ENCODE results near the gene MYBPC2.

Gene MYBPC2

DNA sequence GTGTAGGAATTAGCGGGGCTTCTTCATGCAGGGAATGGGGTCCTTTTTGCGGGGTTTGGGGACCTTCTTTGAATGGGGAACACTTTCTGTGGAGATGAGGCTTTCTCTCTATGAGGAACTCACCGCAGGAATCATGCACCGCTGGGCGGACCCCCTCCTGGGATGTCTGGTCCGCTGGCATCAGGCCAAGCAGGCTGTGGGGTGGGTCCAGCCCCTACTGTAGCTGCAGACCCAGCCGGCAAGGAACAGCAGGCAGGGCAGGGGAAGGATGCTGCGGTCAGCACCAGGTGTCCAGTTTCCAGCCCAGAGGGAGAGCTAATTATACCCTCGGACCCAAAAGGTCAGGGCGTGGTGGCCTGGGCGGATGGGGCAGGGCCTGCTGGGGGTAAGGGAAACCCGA, 1.8 kb downstream of the MYBPC2 start:
- Histone ChIP-seq H3K4me3 (ENCODE audit: low read depth, low read length) (no peak overlapping the region), H3K36me3 (ENCODE audit: control insufficient read depth in 2 of 2, insufficient read depth in 1 of 2, low read length in 2 of 2) (no peaks in the 10 kb centered on the region), H3K9me3 (ENCODE audit: control insufficient read depth, insufficient read depth, low read depth, low read length) (no peaks in the 10 kb centered on the region), H3K4me1 (ENCODE audit: control insufficient read depth, insufficient read depth, low read length) (peaks cover 11% of the 10 kb centered on the region), H3K27ac (ENCODE audit: extremely low read depth, low read depth, low read length) (no peak overlapping the region)
- ChIA-PET CTCF (interaction anchor here (0.5 to 0.6 kb wide), 2 partner anchors 11 to 82 kb away, joined by 3 to 5 read pairs; no protein-coding TSS in a partner anchor), POLR2A (no interaction called here)
- TF ChIP-seq, protein P1, sequence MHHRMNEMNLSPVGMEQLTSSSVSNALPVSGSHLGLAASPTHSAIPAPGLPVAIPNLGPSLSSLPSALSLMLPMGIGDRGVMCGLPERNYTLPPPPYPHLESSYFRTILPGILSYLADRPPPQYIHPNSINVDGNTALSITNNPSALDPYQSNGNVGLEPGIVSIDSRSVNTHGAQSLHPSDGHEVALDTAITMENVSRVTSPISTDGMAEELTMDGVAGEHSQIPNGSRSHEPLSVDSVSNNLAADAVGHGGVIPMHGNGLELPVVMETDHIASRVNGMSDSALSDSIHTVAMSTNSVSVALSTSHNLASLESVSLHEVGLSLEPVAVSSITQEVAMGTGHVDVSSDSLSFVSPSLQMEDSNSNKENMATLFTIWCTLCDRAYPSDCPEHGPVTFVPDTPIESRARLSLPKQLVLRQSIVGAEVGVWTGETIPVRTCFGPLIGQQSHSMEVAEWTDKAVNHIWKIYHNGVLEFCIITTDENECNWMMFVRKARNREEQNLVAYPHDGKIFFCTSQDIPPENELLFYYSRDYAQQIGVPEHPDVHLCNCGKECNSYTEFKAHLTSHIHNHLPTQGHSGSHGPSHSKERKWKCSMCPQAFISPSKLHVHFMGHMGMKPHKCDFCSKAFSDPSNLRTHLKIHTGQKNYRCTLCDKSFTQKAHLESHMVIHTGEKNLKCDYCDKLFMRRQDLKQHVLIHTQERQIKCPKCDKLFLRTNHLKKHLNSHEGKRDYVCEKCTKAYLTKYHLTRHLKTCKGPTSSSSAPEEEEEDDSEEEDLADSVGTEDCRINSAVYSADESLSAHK (tag by site-specific recombination; IDR thresholded peaks at IDR 0.05), result no peak
- TF ChIP-seq KLF1 (tag by site-specific recombination; IDR thresholded peaks at IDR 0.05) (peak; percentile 93), ZIC2 (tag by site-specific recombination; IDR thresholded peaks at IDR 0.05) (peak; percentile 92), ZNF335 (tag by site-specific recombination; conservative IDR thresholded peaks at IDR 0.05) (peak; percentile 78), GLIS1 (tag by site-specific recombination; IDR thresholded peaks at IDR 0.05) (peak; percentile 90), ZNF23 (tag by site-specific recombination; IDR thresholded peaks at IDR 0.05; ENCODE audit: borderline replicate concordance) (no peak), ZNF654 (tag by site-specific recombination; IDR thresholded peaks at IDR 0.05; ENCODE audit: low read depth) (no peak), SP7 (tag by site-specific recombination; IDR thresholded peaks at IDR 0.05) (peak; percentile 84), RBAK (tag by site-specific recombination; IDR thresholded peaks at IDR 0.05) (no peak), MYNN (tag by site-specific recombination; IDR thresholded peaks at IDR 0.05; ENCODE audit: borderline replicate concordance) (no peak), GLIS2 (tag by site-specific recombination; IDR thresholded peaks at IDR 0.05) (peak; percentile 65), ZNF10 (tag by site-specific recombination; IDR thresholded peaks at IDR 0.05) (no peak)
- TF ChIP-seq, protein P2, sequence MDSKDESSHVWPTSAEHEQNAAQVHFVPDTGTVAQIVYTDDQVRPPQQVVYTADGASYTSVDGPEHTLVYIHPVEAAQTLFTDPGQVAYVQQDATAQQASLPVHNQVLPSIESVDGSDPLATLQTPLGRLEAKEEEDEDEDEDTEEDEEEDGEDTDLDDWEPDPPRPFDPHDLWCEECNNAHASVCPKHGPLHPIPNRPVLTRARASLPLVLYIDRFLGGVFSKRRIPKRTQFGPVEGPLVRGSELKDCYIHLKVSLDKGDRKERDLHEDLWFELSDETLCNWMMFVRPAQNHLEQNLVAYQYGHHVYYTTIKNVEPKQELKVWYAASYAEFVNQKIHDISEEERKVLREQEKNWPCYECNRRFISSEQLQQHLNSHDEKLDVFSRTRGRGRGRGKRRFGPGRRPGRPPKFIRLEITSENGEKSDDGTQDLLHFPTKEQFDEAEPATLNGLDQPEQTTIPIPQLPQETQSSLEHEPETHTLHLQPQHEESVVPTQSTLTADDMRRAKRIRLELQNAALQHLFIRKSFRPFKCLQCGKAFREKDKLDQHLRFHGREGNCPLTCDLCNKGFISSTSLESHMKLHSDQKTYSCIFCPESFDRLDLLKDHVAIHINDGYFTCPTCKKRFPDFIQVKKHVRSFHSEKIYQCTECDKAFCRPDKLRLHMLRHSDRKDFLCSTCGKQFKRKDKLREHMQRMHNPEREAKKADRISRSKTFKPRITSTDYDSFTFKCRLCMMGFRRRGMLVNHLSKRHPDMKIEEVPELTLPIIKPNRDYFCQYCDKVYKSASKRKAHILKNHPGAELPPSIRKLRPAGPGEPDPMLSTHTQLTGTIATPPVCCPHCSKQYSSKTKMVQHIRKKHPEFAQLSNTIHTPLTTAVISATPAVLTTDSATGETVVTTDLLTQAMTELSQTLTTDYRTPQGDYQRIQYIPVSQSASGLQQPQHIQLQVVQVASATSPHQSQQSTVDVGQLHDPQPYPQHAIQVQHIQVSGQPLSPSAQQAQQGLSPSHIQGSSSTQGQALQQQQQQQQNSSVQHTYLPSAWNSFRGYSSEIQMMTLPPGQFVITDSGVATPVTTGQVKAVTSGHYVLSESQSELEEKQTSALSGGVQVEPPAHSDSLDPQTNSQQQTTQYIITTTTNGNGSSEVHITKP (tag by site-specific recombination; IDR thresholded peaks at IDR 0.05), result peak; percentile 79
- TF ChIP-seq, protein P3, sequence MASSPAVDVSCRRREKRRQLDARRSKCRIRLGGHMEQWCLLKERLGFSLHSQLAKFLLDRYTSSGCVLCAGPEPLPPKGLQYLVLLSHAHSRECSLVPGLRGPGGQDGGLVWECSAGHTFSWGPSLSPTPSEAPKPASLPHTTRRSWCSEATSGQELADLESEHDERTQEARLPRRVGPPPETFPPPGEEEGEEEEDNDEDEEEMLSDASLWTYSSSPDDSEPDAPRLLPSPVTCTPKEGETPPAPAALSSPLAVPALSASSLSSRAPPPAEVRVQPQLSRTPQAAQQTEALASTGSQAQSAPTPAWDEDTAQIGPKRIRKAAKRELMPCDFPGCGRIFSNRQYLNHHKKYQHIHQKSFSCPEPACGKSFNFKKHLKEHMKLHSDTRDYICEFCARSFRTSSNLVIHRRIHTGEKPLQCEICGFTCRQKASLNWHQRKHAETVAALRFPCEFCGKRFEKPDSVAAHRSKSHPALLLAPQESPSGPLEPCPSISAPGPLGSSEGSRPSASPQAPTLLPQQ (tag by site-specific recombination; IDR thresholded peaks at IDR 0.05), result peak; percentile 62
- TF ChIP-seq, protein P4, sequence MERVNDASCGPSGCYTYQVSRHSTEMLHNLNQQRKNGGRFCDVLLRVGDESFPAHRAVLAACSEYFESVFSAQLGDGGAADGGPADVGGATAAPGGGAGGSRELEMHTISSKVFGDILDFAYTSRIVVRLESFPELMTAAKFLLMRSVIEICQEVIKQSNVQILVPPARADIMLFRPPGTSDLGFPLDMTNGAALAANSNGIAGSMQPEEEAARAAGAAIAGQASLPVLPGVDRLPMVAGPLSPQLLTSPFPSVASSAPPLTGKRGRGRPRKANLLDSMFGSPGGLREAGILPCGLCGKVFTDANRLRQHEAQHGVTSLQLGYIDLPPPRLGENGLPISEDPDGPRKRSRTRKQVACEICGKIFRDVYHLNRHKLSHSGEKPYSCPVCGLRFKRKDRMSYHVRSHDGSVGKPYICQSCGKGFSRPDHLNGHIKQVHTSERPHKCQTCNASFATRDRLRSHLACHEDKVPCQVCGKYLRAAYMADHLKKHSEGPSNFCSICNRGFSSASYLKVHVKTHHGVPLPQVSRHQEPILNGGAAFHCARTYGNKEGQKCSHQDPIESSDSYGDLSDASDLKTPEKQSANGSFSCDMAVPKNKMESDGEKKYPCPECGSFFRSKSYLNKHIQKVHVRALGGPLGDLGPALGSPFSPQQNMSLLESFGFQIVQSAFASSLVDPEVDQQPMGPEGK (tag by site-specific recombination; IDR thresholded peaks at IDR 0.05), result peak; percentile 46; the same call in 1 of the 2 replicates
- TF ChIP-seq, protein P5, sequence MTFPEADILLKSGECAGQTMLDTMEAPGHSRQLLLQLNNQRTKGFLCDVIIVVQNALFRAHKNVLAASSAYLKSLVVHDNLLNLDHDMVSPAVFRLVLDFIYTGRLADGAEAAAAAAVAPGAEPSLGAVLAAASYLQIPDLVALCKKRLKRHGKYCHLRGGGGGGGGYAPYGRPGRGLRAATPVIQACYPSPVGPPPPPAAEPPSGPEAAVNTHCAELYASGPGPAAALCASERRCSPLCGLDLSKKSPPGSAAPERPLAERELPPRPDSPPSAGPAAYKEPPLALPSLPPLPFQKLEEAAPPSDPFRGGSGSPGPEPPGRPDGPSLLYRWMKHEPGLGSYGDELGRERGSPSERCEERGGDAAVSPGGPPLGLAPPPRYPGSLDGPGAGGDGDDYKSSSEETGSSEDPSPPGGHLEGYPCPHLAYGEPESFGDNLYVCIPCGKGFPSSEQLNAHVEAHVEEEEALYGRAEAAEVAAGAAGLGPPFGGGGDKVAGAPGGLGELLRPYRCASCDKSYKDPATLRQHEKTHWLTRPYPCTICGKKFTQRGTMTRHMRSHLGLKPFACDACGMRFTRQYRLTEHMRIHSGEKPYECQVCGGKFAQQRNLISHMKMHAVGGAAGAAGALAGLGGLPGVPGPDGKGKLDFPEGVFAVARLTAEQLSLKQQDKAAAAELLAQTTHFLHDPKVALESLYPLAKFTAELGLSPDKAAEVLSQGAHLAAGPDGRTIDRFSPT (tag by site-specific recombination; IDR thresholded peaks at IDR 0.05), result peak; percentile 46; the same call in 1 of the 2 replicates
- TF ChIP-seq, protein P6, sequence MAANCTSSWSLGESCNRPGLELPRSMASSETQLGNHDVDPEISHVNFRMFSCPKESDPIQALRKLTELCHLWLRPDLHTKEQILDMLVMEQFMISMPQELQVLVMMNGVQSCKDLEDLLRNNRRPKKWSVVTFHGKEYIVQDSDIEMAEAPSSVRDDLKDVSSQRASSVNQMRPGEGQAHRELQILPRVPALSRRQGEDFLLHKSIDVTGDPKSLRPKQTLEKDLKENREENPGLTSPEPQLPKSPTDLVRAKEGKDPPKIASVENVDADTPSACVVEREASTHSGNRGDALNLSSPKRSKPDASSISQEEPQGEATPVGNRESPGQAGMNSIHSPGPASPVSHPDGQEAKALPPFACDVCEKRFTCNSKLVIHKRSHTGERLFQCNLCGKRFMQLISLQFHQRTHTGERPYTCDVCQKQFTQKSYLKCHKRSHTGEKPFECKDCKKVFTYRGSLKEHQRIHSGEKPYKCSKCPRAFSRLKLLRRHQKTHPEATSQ (tag by site-specific recombination; IDR thresholded peaks at IDR 0.05), result no peak
